HG03354 (cell line): Measurements from ENCODE around the gene CFAP74.
"Not testable (repeated sequence)": the region's sequence is repeated elsewhere in the genome, so short reads cannot be mapped to it uniquely, and the experiment has no call there.

Experiments
- ATAC-seq: cut with Tn5 transposase; IDR thresholded peaks from one replicate; pipeline ENCODE4 v1.9.1; 2021; ENCODE audit warnings: mild to moderate bottlenecking; ENCODE audit not compliant: unreplicated experiment, poor library complexity, severe bottlenecking

CFAP74 gene

GRCh38 chr1:1989789-1990188 lies 13.8 kb downstream of the CFAP74 start:
- no peak for ATAC-seq

- no peak for ATAC-seq
These were observed 14.5 kb downstream of the CFAP74 start for GRCh38 chr1:1989102-1989542.

GRCh38 chr1:1988061-1988945 lies 15.3 kb downstream of the CFAP74 start:
- ATAC-seq, result no peak

GRCh38 chr1:1987142-1987510 lies 16.5 kb downstream of the CFAP74 start:
- ATAC-seq, result no peak

- ATAC-seq, result no peak
These were observed 17.0 kb downstream of the CFAP74 start for GRCh38 chr1:1986451-1987141.

GRCh38 chr1:1985375-1986050 lies 18.1 kb downstream of the CFAP74 start:
- no peak for ATAC-seq

DNA sequence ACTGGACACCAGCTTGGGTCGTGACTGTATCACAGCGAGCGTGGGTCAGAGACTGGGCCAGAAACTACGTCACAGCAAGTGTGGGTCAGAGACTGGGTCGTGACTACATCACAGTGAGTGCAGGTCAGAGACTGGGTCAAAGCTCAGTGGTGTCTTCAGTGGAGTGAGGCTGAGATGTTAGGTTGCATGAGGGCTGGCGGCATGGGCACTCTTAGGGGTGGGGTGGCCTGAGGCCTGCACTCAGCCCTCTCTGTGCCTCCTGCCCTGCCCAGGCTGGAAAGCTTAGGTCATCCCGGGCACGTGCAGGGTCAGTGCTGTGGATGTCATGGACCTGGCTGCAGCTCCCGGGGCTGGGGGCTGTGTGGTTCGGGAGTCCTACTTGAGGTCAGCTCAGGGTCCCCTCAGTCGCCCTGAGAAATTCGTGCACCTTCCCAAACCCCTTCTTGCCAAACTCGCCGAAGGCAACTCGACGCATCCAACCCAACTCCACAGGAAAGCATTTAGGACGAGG lies 19.0 kb downstream of the CFAP74 start:
- no peak for ATAC-seq

GRCh38 chr1:1982379-1983232 lies 21.0 kb downstream of the CFAP74 start:
- no peak for ATAC-seq

DNA sequence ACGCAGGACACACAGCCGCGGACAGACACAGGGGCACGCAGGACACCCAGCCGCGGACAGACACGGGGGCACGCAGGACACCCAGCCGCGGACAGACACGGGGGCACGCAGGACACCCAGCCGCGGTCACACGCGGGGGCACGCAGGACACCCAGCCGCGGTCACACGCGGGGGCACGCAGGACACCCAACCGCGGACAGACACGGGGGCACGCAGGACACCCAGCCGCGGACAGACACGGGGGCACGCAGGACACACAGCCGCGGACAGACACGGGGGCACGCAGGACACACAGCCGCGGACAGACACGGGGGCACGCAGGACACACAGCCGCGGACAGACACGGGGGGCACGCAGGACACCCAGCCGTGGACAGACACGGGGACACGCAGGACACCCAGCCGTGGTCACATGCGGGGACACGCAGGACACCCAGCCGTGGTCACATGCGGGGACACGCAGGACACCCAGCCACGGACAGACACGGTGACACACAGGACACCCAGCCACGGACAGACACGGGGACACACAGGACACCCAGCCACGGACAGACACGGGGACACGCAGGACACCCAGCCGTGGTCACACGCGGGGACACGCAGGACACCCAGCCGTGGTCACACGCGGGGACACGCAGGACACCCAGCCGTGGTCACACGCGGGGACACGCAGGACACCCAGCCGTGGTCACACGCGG lies 21.8 kb downstream of the CFAP74 start:
- not testable (repeated sequence) for ATAC-seq

DNA sequence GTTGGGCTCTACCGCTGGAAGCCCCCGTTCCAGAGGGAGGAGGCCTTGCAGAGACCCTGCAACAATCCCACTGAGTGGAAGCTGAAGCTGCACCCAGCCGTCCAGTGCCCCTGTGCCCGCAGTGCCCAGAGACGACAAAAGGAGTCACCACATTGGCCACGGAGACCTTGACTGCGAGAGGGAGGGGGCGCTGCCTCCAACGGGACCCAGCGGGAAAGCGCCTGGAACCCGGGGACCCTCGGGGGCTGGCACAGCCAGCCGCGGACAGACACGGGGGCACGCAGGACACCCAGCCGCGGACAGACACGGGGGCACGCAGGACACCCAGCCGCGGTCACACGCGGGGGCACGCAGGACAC lies 22.5 kb downstream of the CFAP74 start:
- no peak for ATAC-seq

GRCh38 chr1:1980467-1981141 lies 23.0 kb downstream of the CFAP74 start:
- ATAC-seq, result no peak

DNA sequence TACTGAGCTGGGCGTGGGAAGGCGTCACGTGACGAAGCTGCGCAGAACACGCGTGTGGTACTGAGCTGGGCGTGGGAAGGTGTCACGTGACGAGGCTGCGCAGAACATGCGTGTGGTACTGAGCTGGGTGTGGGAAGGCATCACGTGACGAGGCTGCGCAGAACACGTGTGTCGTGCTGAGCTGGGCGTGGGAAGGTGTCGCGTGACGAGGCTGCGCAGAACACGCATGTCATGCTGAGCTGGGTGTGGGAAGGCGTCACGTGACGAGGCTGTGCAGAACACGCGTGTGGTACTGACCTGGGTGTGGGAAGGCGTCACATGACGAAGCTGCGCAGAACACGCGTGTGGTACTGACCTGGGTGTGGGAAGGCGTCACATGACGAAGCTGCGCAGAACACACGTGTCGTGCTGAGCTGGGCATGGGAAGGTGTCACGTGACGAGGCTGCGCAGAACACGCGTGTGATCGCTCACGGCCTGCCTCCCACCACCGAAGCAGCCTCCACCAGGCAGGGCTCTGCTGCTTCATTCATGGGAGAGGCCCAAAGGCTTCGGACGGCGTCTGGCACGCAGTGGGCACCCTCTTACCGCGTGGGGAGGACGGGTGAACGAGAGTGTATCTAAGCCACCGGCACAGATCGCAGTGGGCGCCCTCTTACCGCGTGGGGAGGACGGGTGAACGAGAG lies 24.0 kb downstream of the CFAP74 start:
- no peak for ATAC-seq

DNA sequence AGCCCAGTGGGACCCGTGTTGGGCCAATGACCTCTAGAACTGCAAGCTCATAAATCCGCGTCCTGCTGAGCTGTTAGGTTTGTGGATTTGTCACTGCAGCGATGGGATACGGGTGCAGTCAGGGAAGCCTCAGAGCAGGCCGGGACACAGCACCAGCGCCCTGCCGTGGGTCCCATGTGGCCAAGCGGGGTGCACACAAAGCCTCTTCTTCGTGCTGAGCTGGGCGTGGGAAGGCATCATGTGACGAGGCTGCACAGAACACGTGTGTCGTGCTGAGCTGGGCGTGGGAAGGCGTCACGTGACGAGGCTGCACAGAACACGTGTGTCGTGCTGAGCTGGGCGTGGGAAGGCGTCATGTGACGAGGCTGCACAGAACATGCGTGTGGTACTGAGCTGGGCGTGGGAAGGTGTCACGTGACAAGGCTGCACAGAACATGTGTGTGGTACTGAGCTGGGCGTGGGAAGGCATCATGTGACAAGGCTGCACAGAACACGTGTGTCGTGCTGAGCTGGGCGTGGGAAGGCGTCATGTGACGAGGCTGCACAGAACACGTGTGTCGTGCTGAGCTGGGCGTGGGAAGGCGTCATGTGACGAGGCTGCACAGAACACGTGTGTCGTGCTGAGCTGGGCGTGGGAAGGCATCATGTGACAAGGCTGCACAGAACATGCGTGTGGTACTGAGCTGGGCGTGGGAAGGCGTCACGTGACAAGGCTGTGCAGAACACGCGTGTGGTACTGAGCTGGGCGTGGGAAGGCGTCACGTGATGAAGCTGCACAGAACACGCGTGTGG lies 24.7 kb downstream of the CFAP74 start:
- ATAC-seq, result not testable (repeated sequence)

DNA sequence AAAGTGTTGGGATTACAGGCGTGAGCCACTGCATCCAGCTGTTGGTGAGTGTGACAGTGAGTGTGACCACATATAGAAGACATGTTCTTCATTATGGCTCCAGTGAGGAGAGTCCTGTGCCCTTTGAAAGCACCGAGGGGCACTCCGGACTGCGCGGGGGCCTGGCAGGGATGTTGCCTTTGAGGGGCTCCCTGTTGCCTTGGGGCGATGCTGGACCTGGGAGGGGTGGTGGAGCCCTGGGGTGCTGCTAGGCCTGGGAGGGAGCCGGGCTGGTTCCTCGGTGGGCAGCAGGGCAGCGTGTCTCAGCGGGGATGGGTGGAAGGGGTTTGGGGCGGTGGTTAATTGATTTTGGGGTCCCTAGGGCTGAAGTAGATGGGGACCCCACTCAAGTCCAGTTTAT lies 25.5 kb downstream of the CFAP74 start:
- no peak for ATAC-seq

GRCh38 chr1:1976031-1976430 lies 27.6 kb downstream of the CFAP74 start:
- no peak for ATAC-seq

GRCh38 chr1:1975535-1975934 lies 28.1 kb downstream of the CFAP74 start:
- ATAC-seq, result no peak

DNA sequence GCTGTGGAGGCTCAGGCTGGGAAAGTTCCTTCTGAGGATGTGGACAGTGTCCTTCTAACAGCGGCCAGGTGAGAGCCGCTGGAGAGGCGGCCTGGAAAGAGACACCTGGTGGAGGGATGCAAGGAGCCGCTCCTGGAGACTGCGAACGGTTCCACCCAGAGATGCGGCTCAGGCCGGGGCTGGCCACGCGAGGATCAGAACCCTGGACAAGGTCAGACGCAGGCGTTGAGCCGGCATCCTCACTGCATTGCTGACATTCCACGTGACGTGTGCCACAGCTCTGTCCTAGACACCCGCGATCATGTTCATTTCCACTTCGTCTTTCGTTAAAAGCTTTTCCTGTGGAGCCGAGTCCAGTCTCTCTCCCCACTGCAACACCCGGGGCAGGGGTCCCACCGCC lies 28.8 kb downstream of the CFAP74 start:
- no peak for ATAC-seq
